GM23338 (cell line): ENCODE measurements around the gene PRELP. TPM values are rescaled to one million over a fixed set of nuclear protein-coding genes. Genes with fewer than 3 reads are reported as not detected.

Experiments used
- ATAC-seq: fragments of 200-7000 bp; cut with Tn5 transposase; 3 replicates; pipeline ENCODE4 v1.9.1; 2020
- DNase-seq: peaks from one replicate; pipeline ENCODE4 v3.0.0-alpha.2; 2015; ENCODE audit warnings: low spot score
- H2AFZ ChIP-seq: fragments of 200-600 bp; sonication (generic); 2 replicates; pipeline ENCODE4 v1.8.0; 2016; ENCODE audit warnings: antibody characterized with exemption, mild to moderate bottlenecking, moderate library complexity
- H3F3A ChIP-seq: fragments of 200-600 bp; sonication (generic); replicated peaks from 2 replicates; pipeline ENCODE4 v1.8.0; 2017; ENCODE audit warnings: antibody characterized with exemption, mixed run types, low read depth
- H3K27ac ChIP-seq: fragments of 200-600 bp; sonication (generic); 2 replicates; pipeline ENCODE4 v1.6.1; 2016; ENCODE audit warnings: low read depth
- H3K27me3 ChIP-seq: fragments of 200-600 bp; sonication (generic); 2 replicates; pipeline ENCODE4 v1.8.0; 2016; ENCODE audit warnings: mild to moderate bottlenecking, mixed run types, moderate library complexity; ENCODE audit not compliant: insufficient read depth
- H3K36me3 ChIP-seq: fragments of 200-600 bp; sonication (generic); 2 replicates; pipeline ENCODE4 v1.8.0; 2016; ENCODE audit warnings: mild to moderate bottlenecking; ENCODE audit not compliant: insufficient read depth
- H3K4me1 ChIP-seq: fragments of 200-600 bp; sonication (generic); 2 replicates; pipeline ENCODE4 v1.8.0; 2016; ENCODE audit warnings: mild to moderate bottlenecking, moderate library complexity; ENCODE audit not compliant: insufficient read depth
- H3K4me2 ChIP-seq: fragments of 200-600 bp; sonication (generic); 2 replicates; pipeline ENCODE4 v1.7.1; 2017; ENCODE audit warnings: mixed run types
- H3K4me3 ChIP-seq: fragments of 200-600 bp; sonication (generic); 2 replicates; pipeline ENCODE4 v1.6.1; 2016; ENCODE audit warnings: mixed run types
- H3K79me2 ChIP-seq: fragments of 200-600 bp; sonication (generic); replicated peaks from 2 replicates; pipeline ENCODE4 v1.8.0; 2017; ENCODE audit warnings: mild to moderate bottlenecking; ENCODE audit not compliant: insufficient read depth
- H3K9me2 ChIP-seq: fragments of 200-600 bp; sonication (generic); 2 replicates; pipeline ENCODE4 v1.8.0; 2017; ENCODE audit not compliant: insufficient read depth
- H4K20me1 ChIP-seq: fragments of 200-600 bp; sonication (generic); replicated peaks from 2 replicates; pipeline ENCODE4 v1.8.0; 2017; ENCODE audit warnings: mild to moderate bottlenecking; ENCODE audit not compliant: insufficient read depth
- H3K27ac Mint-ChIP-seq: 2 replicates; pipeline ENCODE4 v1.8.0; 2020; ENCODE audit warnings: inconsistent platforms, mild to moderate bottlenecking, moderate library complexity, mixed read lengths
- H3K27me3 Mint-ChIP-seq: 3 replicates; pipeline ENCODE4 v1.8.0; 2022; ENCODE audit warnings: low read depth, mild to moderate bottlenecking, moderate library complexity, mixed read lengths, inconsistent platforms; ENCODE audit not compliant: insufficient read depth, poor library complexity
- H3K36me3 Mint-ChIP-seq: 3 replicates; pipeline ENCODE4 v1.8.0; 2021; ENCODE audit warnings: low read depth, mild to moderate bottlenecking, inconsistent platforms, moderate library complexity, mixed read lengths
- H3K4me1 Mint-ChIP-seq: 3 replicates; pipeline ENCODE4 v1.8.0; 2020; ENCODE audit warnings: mild to moderate bottlenecking, inconsistent platforms, mixed read lengths
- H3K4me3 Mint-ChIP-seq: 3 replicates; pipeline ENCODE4 v1.8.0; 2021; ENCODE audit warnings: moderate library complexity, mild to moderate bottlenecking, inconsistent platforms, mixed read lengths
- H3K9me3 Mint-ChIP-seq: 3 replicates; pipeline ENCODE4 v1.8.0; 2020; ENCODE audit warnings: moderate library complexity, mild to moderate bottlenecking, inconsistent platforms, mixed read lengths
- CREB1 ChIP-seq: fragments of 250-450 bp; sonication (Bioruptor Pico); IDR thresholded peaks from 2 replicates; pipeline ENCODE4 v1.5.0; 2020; ENCODE audit warnings: low read depth, mild to moderate bottlenecking, moderate library complexity
- EZH2 ChIP-seq: fragments of 200-600 bp; sonication (generic); IDR thresholded peaks from one replicate; pipeline ENCODE4 v1.8.0; 2017; ENCODE audit warnings: antibody characterized with exemption, mild to moderate bottlenecking, low read depth; ENCODE audit not compliant: unreplicated experiment
- EZH2phosphoT487 ChIP-seq: fragments of 200-600 bp; sonication (generic); IDR thresholded peaks from one replicate; pipeline ENCODE4 v1.8.1; 2018; ENCODE audit warnings: antibody characterized with exemption; ENCODE audit not compliant: unreplicated experiment
- JUNB ChIP-seq: IDR thresholded peaks from one replicate; pipeline ENCODE4 v1.6.1; 2016; ENCODE audit warnings: antibody characterized with exemption; ENCODE audit not compliant: unreplicated experiment
- NANOG ChIP-seq: IDR thresholded peaks from 2 replicates; pipeline ENCODE4 v1.6.1; 2016; ENCODE audit warnings: antibody characterized with exemption, borderline replicate concordance
- POLR2AphosphoS5 ChIP-seq: IDR thresholded peaks from 2 replicates; pipeline ENCODE4 v1.6.1; 2016; ENCODE audit warnings: antibody characterized with exemption, low read depth
- STAT1 ChIP-seq: IDR thresholded peaks from one replicate; pipeline ENCODE4 v1.6.1; 2016; ENCODE audit warnings: antibody characterized with exemption; ENCODE audit not compliant: unreplicated experiment
- ZNF114 ChIP-seq: fragments of 250-450 bp; sonication (Bioruptor Pico); IDR thresholded peaks from 2 replicates; pipeline ENCODE4 v1.5.0; 2020; ENCODE audit warnings: mild to moderate bottlenecking, moderate library complexity
- ZNF331 ChIP-seq: fragments of 250-450 bp; sonication (Bioruptor Pico); IDR thresholded peaks from 2 replicates; pipeline ENCODE4 v1.5.0; 2020; ENCODE audit warnings: low read depth, mild to moderate bottlenecking, moderate library complexity
- polyA plus RNA-seq: library from polyadenylated mRNA; unstranded; fragments of >200 nt; fragmentation: Nextera tagmentation; extraction: Ambion mirVana; gene quantifications from 2 replicates; pipeline ENCODE4 v1.2.1, GENCODE V29; 2016
- total RNA-seq: library from RNA; depleted of rRNA; stranded (reverse); fragments of >200 nt; shearing (Covaris generic); gene quantifications from 2 replicates; pipeline ENCODE4 v1.2.3, GENCODE V29; 2014
- TF ChIP-seq, protein P1 (sequence below): IDR thresholded peaks from 2 replicates; pipeline ENCODE4 v1.6.1; 2016; ENCODE audit warnings: antibody characterized with exemption
- TF ChIP-seq, protein P2 (sequence below): fragments of 250-450 bp; sonication (Bioruptor Pico); IDR thresholded peaks from 2 replicates; pipeline ENCODE4 v1.5.0; 2020; ENCODE audit warnings: mild to moderate bottlenecking, moderate library complexity
- TF ChIP-seq, protein P3 (sequence below), 2 experiments: fragments of 200-600 bp in 1 of 2; sonication (generic) in 1 of 2; conservative IDR thresholded peaks; 2 replicates each; pipeline versions ENCODE4 v1.5.1 to v1.6.1; 2016 to 2017; ENCODE audit warnings: antibody characterized with exemption in 2 of 2, low read depth in 2 of 2, mild to moderate bottlenecking in 2 of 2, moderate library complexity in 1 of 2
- TF ChIP-seq, protein P4 (sequence below): IDR thresholded peaks from one replicate; pipeline ENCODE4 v1.6.1; 2018; ENCODE audit warnings: antibody characterized with exemption; ENCODE audit not compliant: unreplicated experiment

The PRELP gene
- total and polyA plus RNA-seq, 2 experiments from 2014 or later = 0.03 TPM

DNA sequence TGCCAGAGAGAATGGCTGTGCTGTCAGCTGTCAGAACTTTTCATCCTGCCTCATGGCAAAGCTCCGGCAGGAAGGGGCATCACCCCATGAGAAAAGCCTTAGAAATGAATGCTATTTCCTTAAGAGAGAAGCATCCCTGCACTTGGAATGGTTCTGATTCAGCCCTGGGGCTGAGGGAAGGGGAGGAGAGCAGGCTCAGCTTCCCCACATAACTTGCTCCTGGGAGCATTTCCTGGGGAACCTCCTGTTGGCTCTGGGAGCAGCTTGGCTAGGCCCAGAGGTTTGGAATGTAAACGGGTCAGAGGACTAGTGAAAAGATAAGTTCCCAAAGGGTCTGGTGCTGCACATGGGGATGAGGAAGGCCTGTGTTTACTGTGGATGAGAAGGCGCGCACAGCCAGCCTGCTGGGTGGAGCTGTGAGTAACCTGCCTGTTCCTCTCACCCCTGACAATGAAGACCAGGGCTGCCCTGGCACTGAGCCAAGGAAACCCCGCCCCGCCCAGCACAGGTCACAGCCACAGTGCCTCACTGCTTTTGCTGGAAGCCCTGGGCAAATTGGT lies 5.0 kb downstream of the PRELP start:
- H2AFZ ChIP-seq = peak overlapping the region; percentile 91
- no peak overlapping the region for H3K4me3 Mint-ChIP-seq
- H4K20me1 ChIP-seq = no peaks in the 10 kb centered on the region
- no peaks in the 10 kb centered on the region for H3K36me3 Mint-ChIP-seq
- H3K36me3 ChIP-seq = no peaks in the 10 kb centered on the region
- peak overlapping the region; percentile 33; the same call in 1 of the 2 replicates for H3K27ac Mint-ChIP-seq
- no peaks in the 10 kb centered on the region for H3K79me2 ChIP-seq
- peaks cover 20% of the 10 kb centered on the region for H3K4me1 Mint-ChIP-seq
- H3K9me3 Mint-ChIP-seq = no peaks in the 10 kb centered on the region
- H3K27me3 ChIP-seq = no peaks in the 10 kb centered on the region
- TF ChIP-seq EZH2phosphoT487 (no peak), ZNF114 (CRISPR knock-in tag) (no peak), NANOG (no peak), JUNB (no peak), CREB1 (CRISPR knock-in tag) (no peak), STAT1 (no peak), POLR2AphosphoS5 (no peak), ZNF331 (CRISPR knock-in tag) (no peak), EZH2 (no peak)
- TF ChIP-seq, protein P1, sequence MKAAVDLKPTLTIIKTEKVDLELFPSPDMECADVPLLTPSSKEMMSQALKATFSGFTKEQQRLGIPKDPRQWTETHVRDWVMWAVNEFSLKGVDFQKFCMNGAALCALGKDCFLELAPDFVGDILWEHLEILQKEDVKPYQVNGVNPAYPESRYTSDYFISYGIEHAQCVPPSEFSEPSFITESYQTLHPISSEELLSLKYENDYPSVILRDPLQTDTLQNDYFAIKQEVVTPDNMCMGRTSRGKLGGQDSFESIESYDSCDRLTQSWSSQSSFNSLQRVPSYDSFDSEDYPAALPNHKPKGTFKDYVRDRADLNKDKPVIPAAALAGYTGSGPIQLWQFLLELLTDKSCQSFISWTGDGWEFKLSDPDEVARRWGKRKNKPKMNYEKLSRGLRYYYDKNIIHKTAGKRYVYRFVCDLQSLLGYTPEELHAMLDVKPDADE = no peak
- TF ChIP-seq, protein P2, sequence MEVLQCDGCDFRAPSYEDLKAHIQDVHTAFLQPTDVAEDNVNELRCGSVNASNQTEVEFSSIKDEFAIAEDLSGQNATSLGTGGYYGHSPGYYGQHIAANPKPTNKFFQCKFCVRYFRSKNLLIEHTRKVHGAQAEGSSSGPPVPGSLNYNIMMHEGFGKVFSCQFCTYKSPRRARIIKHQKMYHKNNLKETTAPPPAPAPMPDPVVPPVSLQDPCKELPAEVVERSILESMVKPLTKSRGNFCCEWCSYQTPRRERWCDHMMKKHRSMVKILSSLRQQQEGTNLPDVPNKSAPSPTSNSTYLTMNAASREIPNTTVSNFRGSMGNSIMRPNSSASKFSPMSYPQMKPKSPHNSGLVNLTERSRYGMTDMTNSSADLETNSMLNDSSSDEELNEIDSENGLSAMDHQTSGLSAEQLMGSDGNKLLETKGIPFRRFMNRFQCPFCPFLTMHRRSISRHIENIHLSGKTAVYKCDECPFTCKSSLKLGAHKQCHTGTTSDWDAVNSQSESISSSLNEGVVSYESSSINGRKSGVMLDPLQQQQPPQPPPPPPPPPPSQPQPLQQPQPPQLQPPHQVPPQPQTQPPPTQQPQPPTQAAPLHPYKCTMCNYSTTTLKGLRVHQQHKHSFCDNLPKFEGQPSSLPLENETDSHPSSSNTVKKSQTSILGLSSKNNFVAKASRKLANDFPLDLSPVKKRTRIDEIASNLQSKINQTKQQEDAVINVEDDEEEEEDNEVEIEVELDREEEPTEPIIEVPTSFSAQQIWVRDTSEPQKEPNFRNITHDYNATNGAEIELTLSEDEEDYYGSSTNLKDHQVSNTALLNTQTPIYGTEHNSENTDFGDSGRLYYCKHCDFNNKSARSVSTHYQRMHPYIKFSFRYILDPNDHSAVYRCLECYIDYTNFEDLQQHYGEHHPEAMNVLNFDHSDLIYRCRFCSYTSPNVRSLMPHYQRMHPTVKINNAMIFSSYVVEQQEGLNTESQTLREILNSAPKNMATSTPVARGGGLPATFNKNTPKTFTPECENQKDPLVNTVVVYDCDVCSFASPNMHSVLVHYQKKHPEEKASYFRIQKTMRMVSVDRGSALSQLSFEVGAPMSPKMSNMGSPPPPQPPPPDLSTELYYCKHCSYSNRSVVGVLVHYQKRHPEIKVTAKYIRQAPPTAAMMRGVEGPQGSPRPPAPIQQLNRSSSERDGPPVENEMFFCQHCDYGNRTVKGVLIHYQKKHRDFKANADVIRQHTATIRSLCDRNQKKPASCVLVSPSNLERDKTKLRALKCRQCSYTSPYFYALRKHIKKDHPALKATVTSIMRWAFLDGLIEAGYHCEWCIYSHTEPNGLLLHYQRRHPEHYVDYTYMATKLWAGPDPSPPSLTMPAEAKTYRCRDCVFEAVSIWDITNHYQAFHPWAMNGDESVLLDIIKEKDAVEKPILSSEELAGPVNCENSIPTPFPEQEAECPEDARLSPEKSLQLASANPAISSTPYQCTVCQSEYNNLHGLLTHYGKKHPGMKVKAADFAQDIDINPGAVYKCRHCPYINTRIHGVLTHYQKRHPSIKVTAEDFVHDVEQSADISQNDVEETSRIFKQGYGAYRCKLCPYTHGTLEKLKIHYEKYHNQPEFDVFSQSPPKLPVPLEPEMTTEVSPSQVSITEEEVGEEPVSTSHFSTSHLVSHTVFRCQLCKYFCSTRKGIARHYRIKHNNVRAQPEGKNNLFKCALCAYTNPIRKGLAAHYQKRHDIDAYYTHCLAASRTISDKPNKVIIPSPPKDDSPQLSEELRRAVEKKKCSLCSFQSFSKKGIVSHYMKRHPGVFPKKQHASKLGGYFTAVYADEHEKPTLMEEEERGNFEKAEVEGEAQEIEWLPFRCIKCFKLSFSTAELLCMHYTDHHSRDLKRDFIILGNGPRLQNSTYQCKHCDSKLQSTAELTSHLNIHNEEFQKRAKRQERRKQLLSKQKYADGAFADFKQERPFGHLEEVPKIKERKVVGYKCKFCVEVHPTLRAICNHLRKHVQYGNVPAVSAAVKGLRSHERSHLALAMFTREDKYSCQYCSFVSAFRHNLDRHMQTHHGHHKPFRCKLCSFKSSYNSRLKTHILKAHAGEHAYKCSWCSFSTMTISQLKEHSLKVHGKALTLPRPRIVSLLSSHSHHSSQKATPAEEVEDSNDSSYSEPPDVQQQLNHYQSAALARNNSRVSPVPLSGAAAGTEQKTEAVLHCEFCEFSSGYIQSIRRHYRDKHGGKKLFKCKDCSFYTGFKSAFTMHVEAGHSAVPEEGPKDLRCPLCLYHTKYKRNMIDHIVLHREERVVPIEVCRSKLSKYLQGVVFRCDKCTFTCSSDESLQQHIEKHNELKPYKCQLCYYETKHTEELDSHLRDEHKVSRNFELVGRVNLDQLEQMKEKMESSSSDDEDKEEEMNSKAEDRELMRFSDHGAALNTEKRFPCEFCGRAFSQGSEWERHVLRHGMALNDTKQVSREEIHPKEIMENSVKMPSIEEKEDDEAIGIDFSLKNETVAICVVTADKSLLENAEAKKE = no peak
- TF ChIP-seq, protein P3, sequence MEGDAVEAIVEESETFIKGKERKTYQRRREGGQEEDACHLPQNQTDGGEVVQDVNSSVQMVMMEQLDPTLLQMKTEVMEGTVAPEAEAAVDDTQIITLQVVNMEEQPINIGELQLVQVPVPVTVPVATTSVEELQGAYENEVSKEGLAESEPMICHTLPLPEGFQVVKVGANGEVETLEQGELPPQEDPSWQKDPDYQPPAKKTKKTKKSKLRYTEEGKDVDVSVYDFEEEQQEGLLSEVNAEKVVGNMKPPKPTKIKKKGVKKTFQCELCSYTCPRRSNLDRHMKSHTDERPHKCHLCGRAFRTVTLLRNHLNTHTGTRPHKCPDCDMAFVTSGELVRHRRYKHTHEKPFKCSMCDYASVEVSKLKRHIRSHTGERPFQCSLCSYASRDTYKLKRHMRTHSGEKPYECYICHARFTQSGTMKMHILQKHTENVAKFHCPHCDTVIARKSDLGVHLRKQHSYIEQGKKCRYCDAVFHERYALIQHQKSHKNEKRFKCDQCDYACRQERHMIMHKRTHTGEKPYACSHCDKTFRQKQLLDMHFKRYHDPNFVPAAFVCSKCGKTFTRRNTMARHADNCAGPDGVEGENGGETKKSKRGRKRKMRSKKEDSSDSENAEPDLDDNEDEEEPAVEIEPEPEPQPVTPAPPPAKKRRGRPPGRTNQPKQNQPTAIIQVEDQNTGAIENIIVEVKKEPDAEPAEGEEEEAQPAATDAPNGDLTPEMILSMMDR (conservative IDR thresholded peaks at IDR 0.05; ENCODE audit: low read depth in 2 of 2) = no peak
- TF ChIP-seq, protein P4, sequence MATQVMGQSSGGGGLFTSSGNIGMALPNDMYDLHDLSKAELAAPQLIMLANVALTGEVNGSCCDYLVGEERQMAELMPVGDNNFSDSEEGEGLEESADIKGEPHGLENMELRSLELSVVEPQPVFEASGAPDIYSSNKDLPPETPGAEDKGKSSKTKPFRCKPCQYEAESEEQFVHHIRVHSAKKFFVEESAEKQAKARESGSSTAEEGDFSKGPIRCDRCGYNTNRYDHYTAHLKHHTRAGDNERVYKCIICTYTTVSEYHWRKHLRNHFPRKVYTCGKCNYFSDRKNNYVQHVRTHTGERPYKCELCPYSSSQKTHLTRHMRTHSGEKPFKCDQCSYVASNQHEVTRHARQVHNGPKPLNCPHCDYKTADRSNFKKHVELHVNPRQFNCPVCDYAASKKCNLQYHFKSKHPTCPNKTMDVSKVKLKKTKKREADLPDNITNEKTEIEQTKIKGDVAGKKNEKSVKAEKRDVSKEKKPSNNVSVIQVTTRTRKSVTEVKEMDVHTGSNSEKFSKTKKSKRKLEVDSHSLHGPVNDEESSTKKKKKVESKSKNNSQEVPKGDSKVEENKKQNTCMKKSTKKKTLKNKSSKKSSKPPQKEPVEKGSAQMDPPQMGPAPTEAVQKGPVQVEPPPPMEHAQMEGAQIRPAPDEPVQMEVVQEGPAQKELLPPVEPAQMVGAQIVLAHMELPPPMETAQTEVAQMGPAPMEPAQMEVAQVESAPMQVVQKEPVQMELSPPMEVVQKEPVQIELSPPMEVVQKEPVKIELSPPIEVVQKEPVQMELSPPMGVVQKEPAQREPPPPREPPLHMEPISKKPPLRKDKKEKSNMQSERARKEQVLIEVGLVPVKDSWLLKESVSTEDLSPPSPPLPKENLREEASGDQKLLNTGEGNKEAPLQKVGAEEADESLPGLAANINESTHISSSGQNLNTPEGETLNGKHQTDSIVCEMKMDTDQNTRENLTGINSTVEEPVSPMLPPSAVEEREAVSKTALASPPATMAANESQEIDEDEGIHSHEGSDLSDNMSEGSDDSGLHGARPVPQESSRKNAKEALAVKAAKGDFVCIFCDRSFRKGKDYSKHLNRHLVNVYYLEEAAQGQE = no peak
- no peaks in the 10 kb centered on the region; the same call in 1 of the 2 replicates for H3K4me1 ChIP-seq
- DNase-seq (peak; percentile 36), ATAC-seq (peak; percentile 80)
- H3K27ac ChIP-seq = no peak overlapping the region
- no peak overlapping the region for H3K4me3 ChIP-seq
- H3K27me3 Mint-ChIP-seq = peaks cover 3% of the 10 kb centered on the region
- no peaks in the 10 kb centered on the region for H3F3A ChIP-seq
- H3K9me2 ChIP-seq = no peaks in the 10 kb centered on the region
- H3K4me2 ChIP-seq = no peak overlapping the region
